HG03135 (cell line): ENCODE data around the gene NSMCE4A.
"Not testable (repeated sequence)": the region's sequence is repeated elsewhere in the genome, so short reads cannot be mapped to it uniquely, and the experiment has no call there.

Source experiments
- ATAC-seq: cut with Tn5 transposase; IDR thresholded peaks from one replicate; pipeline ENCODE4 v1.9.1; 2021; ENCODE audit warnings: mild to moderate bottlenecking, moderate library complexity; ENCODE audit not compliant: unreplicated experiment

Gene NSMCE4A

DNA sequence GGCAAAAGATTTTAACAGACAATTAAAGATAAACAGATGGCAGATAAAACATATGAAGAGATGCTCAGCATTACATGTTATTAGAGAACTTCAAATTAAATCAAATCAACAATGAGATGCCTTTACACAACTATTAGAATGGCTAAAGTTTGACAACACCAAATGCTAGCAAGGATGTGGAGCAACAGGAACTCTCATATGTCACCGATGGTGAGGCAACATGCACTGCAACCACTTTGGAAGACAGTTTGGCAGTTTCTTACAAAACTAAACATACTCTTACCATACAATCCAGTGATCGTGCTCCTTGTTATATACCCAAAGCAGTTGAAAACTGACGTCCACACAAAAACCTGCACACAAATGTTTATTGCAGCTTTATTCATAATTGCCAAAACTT is 33.5 kb downstream of the NSMCE4A start:
- ATAC-seq = no peak

DNA sequence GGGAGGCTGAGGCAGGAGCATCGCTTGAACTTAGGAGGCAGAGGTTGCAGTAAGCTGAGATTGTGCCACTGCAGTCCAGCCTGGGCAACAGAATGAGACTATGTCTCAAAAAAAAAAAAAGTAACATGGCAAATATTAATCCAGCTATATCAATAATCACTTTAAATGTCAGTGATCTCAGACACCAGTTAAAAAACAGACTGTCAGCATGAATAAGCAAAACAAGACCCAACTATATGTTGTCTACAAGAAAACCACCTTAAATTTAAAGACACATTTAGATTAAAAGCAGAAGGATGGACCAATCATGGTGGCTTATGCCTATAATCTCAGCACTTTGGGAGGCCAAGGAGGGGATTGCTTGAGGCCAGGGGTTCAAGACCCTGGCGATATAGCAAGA is 38.7 kb downstream of the NSMCE4A start:
- no peak for ATAC-seq

DNA sequence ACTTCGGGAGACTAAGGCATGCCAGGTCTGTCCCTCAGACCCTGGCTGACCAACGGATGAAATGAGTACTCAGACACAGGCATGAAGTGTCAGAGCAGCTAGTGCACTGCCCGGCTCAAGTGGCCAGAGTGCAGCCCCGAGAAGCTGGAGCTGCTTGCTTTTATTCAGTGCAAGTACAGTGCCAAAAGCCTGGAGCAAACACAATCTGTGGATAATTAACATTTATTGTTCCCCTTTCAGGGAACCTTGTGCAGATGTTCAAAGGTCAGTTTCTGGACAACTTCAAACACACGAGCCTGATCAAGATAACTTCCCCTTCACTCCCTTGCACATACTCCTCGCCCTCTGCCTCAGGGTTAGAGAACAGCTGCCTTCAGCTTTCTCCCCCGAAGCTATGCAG is 39.3 kb downstream of the NSMCE4A start:
- no peak for ATAC-seq

DNA sequence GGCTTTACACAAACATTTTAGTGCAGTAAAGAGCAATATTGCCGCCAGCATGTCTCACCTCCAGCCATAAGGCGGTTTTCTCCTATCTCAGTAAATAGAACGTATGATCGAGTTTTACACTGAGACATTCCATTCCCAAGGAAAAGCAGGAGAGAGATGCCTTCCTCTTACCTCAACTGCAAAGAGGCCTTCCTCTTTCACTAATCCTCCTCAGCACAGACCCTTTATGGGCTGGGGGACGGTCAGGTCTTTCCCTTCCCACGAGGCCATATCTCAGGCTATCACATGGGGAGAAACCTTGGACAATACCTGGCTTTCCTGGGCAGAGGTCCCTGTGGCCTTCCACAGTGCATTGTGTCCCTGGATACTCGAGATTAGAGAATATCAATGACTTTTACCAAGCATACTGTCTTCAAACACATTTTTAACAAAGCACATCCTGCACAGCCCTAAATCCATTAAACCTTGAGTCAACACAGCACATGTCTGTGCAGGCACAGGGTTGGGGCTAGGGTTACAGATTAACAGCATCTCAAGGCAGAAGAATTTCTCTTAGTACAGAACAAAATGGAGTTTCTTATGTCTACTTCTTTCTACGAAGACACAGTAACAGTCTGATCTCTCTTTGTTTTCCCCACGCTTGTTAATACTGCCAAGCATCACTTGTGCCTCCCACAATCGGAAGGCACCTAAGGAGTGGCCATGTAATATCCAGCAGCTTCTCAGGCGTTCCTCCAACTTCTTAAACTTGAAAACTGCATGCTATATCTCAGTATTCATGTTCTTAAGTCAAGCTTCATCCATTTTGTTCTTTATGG is 44.5 kb downstream of the NSMCE4A start:
- not testable (repeated sequence) for ATAC-seq

DNA sequence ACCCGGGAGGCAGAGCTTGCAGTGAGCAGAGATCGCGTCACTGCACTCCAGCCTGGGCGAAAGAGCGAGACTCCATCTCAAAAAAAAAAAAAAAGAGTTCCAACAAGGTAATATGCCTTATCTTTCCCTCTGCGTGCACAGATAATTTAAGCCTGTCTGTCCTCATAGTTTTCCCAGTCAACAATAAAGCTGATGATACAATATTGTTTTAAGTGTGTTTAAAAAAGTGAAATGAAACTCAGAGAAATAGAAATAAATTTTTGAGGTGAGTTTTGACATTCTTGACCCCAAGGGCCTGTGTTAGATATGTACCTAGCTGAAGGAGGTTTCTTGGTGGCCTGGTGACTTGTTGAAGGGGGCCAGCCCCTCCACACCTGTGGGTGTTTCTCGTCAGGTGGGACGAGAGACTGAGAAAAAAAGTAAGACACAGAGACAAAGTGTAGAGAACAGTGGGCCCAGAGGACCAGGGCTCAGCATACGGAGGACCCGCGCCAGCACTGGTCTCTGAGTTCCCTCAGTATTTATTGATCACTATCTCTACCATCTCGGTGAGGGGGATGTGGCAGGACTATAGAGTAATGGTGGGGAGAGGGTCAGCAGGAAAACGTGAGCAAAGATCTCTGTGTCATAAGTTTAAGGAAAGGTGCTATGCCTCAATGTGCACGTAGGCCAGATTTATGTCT is 45.3 kb downstream of the NSMCE4A start:
- ATAC-seq = not testable (repeated sequence)

DNA sequence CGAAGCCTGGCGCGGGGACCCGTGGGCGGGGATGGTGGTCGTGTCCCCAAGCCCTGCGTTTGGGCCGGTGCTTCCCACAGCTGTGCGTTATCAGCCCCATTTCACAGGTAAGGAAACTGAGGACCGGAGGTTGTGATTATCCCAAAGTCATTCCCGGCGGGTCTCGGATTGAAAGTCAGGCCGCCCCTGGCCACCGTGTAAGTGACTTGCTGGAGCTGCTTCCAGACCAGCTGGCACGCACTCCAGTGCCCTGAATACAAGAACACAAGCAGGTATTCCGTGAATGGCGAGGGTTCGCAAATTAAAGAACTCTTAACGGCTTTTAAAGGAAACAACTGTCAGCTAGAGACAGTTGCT is 46.5 kb downstream of the NSMCE4A start:
- peak; percentile 17 for ATAC-seq

DNA sequence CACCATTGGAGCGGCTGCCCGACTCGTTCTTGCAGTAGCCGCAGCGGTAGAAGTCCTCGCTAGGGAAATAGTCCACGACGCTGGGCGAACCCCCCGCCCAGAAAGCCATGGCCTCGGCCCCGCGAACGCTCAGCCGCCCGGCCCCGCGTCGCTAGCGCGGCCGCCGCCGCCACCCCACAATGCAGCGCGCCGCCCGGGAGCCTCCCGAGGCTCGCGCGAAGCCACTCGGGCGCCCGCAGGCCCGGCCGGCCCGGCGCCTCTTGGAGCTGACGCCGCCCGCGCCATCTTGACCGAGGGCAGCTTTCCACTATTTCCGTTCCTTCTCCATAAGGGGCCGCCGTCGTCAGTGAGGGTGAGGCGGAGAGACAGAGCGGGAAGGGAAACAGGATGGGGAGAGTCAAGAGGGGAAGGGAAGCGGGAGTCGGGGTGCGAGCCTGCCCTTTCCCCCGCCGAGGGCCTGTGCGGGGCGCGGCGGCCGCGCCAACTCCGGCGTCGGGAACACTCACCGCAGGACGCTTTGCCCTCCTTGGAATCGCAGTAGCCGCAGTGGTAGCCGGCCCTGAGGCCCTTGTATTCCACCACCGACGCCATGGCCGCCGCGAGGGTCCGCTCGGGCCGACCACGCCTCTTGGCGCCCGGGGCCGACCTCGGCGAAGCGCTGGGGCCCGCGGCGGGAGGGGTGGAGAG is 47.0 kb downstream of the NSMCE4A start, which contains the start of gene ATE1:
Gene ATE1, minus strand, starts transcription at position 191 of the 687 bp plus-strand sequence. Its CDS starts 82 bp downstream, at position 109.
- peak; percentile 86 for ATAC-seq

DNA sequence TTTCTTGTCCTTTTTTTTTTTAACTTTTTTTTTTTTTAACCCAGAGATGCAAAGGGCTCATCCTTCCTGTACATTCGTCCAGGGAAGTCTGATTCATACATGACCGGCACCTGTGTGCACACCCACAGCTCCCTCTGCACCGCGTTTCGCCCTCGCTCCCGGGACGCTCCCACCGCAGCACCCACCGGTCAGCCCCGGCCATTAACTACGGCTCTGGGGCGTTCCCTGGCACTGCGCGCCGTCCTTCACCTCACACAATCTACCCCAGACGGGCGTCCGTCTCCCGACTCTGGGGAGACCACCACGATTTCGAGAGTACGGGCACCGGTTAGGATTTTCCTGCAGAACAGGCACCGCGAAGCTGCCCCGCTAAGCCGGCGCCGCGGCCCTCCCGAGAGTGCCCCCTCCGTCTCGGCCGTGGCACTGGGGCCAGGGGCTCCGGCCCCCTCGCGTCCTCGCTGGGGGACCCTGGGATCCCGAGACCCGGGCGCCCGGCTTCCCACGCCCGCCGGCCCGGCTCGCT is 47.6 kb downstream of the NSMCE4A start:
- peak; percentile 38 for ATAC-seq

DNA sequence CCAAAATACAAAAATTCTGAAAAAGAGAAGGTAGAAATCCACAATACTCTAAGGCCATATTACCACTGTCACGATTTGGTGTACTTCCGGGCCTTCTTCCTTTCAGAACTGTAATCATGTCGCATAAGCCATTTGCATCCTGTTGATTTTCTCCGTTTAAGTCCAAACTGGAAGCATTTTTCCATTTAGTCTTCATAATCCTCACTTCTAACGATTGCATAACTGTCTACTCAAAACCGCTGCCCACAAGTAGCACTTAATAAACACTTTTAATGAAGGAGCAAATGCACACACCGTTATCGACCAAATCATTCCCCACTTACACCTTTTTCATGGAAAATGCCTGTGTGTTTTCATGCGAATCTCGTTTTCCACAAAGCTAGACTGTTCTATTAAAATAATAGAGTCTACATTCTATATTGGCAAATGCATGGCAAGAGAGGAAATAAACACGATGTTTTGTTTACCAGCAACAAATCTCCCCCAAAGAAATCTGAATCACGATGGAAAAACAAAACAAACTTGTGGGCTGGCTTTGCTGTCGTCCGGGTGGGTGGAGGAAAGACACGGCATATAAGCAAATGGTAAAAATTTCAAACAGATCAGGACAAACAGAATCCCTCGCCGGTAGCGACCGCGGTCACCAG is 48.2 kb downstream of the NSMCE4A start:
- ATAC-seq = peak; percentile 26

DNA sequence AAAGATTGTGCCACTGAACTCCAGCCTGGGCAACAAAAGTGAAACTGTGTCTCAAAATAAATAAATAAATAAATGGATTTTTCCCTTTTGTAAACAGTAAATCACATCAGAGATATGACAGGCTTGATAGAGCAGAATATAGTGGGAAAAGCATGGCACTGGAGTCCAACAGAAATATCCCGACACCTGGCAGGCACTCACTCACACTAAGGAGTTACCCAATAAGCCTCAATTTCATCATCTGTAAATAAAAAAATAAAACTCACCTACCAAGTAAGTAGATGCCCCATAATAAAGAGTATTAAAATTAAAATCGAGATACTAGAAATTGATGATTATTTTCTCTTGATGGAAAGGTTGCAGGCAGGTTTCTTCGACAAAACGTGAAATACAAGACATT is 48.9 kb downstream of the NSMCE4A start:
- no peak for ATAC-seq

DNA sequence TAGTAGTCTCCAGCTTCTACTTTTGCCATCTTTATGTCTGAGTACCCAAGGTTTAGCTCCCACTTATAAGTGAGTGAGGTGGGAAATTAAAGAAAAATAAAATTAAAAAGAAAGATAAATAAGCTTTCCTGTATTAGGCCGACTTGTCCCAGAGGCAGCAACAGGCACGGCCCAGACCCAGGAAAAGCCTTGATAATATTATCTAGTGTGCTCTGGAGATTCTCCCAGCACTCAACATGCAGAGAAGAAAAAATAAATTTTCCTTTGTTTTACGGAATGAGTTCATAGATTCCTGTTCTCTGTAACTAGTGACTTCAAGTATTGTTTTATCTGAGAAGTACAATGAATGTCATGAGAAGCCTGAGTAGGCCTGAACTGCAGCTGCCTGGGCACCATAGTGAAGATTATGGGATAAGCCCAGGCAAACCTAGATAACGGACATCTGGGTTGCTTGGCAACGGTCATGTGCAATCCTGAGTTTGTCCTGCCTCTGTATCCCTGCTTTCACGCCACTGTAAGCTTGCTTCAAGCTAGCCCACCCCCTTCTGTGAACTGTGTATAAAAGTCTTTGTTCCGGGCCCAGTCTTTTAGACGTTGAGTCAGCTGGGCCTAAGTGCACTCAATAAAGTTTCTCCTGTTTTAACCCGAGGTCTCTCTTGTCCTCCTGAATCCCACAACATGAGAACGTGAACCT is 53.6 kb downstream of the NSMCE4A start:
- ATAC-seq = no peak

DNA sequence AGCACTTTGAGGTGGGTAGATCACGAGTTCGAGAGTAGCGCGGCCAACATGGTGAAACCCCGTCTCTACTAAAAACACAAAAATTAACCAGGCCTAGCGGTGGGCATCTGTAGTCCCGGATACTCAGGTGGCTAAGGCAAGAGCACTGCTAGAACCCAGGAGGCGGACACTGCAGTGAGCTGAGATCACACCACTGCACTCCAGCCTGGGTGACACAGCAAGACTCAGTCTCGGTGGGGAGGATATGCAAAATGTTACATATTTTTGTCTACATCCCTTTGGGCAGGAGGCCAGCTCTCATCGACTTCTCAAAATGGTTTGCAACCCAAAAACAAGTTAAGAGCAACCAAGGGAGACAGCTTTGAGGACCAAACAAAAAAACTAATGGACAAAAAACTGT is 55.4 kb downstream of the NSMCE4A start:
- ATAC-seq = no peak

DNA sequence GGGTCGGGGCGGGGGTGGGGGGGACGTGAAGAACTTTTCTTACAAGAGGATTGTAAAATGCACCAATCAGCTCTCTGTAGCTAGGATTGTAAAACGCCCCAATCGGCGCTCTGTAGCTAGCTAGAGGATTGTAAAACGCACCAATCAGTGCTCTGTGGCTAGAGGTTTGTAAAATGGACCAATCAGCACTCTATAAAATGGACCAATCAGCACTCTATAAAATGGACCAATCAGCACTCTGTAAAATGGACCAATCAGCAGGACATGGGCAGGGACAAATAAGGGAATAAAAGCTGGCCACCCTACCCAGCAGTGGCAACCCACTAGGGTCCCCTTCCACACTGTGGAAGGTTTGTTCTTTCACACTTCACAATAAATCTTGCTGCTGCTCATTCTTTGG is 56.2 kb downstream of the NSMCE4A start:
- ATAC-seq = not testable (repeated sequence)

DNA sequence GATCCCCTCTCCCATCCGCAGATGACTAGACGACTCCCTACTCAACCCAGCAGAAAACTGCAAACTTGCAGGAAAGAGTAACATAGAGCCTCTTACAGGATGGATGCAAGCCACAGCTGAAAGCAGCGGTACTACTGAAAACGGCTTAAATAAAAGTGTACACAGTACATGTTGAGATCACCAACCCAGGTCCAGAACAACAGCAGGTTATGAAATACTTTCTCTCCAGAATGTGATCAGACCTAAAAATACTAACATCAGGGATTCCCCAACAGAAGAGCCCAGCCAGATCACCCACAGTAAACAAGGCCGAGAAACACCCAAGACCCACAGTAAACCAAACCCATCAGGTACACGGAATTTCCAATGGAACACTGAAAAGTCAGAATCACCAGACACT is 60.4 kb downstream of the NSMCE4A start:
- no peak for ATAC-seq

DNA sequence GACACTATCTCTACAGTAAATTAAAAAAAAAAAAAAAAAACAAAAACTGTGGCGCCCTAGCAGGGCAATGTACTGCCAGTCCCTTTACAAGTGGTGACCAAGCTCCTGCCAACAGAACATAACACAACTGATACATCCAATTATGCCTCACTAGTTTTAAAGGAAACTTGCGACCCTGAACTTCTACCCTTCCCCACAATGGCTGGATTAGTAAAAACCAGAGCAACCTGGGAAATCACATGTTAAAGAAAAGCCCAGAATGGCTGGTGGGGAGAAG is 63.7 kb downstream of the NSMCE4A start:
- ATAC-seq = no peak

DNA sequence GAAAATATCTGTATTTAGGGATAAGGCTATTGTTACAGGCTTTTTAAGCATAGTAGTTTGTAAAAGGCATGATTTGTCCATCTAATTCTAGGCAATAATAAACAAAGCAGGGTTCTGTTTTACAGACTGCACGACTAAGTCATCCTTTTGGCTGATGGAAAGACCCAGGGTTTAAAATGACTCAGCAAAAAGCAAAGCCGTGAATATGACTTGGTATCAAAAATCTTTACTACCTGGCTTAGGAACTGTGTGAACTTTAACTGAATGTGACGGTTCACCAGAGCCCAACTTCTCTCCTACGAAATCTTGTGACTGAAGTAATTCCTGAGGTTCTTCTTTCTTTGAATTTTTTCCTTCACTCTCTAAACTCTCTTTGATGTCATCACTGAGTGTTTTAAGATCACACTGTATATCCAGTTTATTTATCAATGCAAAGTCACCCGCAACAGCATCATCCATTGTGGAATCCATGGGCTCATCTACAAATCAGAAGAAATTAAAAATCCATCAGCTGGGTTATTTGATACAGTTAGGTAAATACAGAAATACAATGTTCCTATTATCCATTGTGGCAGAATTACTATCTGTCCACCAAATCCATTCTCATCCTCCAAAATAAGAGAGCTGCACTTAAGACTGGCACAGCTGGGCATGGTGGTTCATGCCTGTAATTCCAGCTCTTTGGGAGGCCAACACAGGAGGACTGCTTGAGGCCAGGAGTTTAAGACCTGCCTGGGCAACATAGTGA is 64.2 kb downstream of the NSMCE4A start:
- no peak for ATAC-seq
